A673 (cell line): ENCODE data around the gene SLU7.

Experiments used
- CTCF ChIP-seq: fragments of 300-800, 200-600 bp; sonication (generic); conservative IDR thresholded peaks from 2 replicates; pipeline ENCODE4 v1.5.1; 2017; ENCODE audit warnings: low read depth, mild to moderate bottlenecking, antibody characterized with exemption, low read length, moderate library complexity, mixed read lengths
- EZH2 ChIP-seq: fragments of 200-600 bp; sonication (generic); IDR thresholded peaks from 2 replicates; pipeline ENCODE4 v1.6.1; 2017; ENCODE audit warnings: borderline replicate concordance, low read depth, mild to moderate bottlenecking, mixed read lengths, antibody characterized with exemption, low read length; ENCODE audit not compliant: poor library complexity, severe bottlenecking

- no peak for TF ChIP-seq CTCF
- TF ChIP-seq EZH2 = no peak
These were observed 13.9 kb upstream of the SLU7 start for GRCh38 chr5:160432787-160433186.
